PFSK-1 (cell line): ENCODE data around the gene CRY2.

Source experiments
- FOXP2 ChIP-seq: optimal IDR thresholded peaks from 2 replicates; pipeline ENCODE3; 2011; ENCODE audit warnings: borderline replicate concordance, control low read depth, inconsistent platforms; ENCODE audit not compliant: insufficient read depth; ENCODE audit errors: extremely low read length, extremely low read depth
- POLR2AphosphoS5 ChIP-seq: IDR thresholded peaks from 2 replicates; pipeline ENCODE4 v1.6.1; 2012; ENCODE audit warnings: low read depth, mild to moderate bottlenecking, control low read depth, low read length, moderate library complexity
- SIN3A ChIP-seq: IDR thresholded peaks from 2 replicates; pipeline ENCODE4 v1.6.1; 2012; ENCODE audit warnings: mild to moderate bottlenecking, low read length, moderate library complexity, borderline replicate concordance; ENCODE audit not compliant: insufficient read depth
- TAF1 ChIP-seq: IDR thresholded peaks from 2 replicates; pipeline ENCODE4 v1.6.1; 2012; ENCODE audit warnings: low read length, control low read depth, borderline replicate concordance; ENCODE audit not compliant: insufficient read depth
- TF ChIP-seq, protein P1 (sequence below), 2 experiments: IDR thresholded peaks; 2 replicates each; pipeline versions ENCODE4 v1.6.1 to v1.8.0; 2011 to 2012; ENCODE audit warnings: low read depth in 2 of 2, low read length in 2 of 2, control low read depth in 1 of 2, inconsistent platforms in 1 of 2, mild to moderate bottlenecking in 1 of 2, moderate library complexity in 1 of 2; ENCODE audit not compliant: insufficient read depth in 1 of 2

Gene CRY2

DNA sequence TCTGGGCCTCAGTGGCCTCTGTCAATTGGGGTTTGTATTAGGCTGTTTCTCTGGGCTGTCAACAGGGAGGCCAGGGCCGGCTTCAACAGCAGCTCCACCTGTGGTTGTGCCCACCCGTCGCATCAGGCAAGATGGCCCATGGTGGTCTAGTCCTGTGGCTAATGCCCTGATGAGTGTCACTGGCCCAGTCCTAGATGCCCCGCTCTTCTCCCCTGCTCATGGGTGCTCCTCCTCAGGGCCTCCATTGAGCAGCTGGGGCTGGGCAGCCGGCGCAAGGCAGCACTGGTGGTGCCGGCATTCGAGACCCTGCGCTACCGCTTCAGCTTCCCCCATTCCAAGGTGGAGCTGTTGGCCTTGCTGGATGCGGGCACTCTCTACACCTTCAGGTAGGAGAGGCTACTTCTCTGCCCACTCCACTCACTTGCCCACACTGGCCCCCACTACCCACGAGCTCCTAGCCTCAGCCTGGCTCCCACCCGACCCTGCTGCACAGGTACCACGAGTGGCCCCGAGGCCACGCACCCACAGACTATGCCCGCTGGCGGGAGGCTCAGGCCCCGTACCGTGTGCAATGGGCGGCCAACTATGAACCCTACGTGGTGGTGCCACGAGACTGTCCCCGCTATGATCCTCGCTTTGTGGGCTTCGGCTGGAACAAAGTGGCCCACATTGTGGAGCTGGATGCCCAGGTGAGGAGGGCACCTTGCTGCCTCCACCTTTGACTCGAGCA, 80.6 kb downstream of the CRY2 start:
- TF ChIP-seq SIN3A (no peak), FOXP2 (no peak), TAF1 (no peak), POLR2AphosphoS5 (no peak)
- TF ChIP-seq, protein P1, sequence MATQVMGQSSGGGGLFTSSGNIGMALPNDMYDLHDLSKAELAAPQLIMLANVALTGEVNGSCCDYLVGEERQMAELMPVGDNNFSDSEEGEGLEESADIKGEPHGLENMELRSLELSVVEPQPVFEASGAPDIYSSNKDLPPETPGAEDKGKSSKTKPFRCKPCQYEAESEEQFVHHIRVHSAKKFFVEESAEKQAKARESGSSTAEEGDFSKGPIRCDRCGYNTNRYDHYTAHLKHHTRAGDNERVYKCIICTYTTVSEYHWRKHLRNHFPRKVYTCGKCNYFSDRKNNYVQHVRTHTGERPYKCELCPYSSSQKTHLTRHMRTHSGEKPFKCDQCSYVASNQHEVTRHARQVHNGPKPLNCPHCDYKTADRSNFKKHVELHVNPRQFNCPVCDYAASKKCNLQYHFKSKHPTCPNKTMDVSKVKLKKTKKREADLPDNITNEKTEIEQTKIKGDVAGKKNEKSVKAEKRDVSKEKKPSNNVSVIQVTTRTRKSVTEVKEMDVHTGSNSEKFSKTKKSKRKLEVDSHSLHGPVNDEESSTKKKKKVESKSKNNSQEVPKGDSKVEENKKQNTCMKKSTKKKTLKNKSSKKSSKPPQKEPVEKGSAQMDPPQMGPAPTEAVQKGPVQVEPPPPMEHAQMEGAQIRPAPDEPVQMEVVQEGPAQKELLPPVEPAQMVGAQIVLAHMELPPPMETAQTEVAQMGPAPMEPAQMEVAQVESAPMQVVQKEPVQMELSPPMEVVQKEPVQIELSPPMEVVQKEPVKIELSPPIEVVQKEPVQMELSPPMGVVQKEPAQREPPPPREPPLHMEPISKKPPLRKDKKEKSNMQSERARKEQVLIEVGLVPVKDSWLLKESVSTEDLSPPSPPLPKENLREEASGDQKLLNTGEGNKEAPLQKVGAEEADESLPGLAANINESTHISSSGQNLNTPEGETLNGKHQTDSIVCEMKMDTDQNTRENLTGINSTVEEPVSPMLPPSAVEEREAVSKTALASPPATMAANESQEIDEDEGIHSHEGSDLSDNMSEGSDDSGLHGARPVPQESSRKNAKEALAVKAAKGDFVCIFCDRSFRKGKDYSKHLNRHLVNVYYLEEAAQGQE (IDR thresholded peaks at IDR 0.05; ENCODE audit: insufficient read depth in 1 of 2, low read depth in 2 of 2, low read length in 2 of 2), result no peak

DNA sequence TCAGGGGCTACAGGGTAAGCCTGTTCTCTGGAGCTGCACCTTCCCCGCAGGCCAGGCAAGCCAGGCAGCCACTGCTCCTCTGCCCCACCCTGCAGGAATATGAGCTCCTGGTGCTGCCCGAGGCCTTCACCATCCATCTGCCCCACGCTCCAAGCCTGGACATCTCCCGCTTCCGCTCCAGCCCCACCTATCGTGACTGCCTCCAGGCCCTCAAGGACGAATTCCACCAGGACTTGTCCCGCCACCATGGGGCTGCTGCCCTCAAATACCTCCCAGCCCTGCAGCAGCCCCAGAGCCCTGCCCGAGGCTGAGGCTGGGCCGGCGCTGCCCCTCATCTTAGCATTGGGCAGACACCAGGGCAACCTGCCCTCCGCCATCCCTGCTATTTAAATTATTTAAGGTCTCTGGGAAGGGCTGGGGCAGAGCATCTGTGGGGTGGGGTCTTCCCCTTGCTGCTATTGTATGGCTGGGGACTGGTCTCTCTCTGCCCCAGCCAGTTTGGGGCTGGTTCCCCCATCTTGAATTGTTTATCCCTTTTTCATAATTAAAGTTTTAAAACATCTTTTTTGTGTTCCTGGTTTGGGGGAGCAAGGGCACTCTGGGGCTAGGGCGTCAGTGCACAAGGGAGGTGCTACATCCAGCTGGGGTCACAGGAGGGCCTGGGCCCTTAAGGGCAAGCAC, 81.4 kb downstream of the CRY2 start:
- TF ChIP-seq, protein P1 (IDR thresholded peaks at IDR 0.05; ENCODE audit: insufficient read depth in 1 of 2, low read depth in 2 of 2, low read length in 2 of 2), result no peak
- TF ChIP-seq FOXP2 (no peak), TAF1 (no peak), POLR2AphosphoS5 (no peak), SIN3A (no peak)

DNA sequence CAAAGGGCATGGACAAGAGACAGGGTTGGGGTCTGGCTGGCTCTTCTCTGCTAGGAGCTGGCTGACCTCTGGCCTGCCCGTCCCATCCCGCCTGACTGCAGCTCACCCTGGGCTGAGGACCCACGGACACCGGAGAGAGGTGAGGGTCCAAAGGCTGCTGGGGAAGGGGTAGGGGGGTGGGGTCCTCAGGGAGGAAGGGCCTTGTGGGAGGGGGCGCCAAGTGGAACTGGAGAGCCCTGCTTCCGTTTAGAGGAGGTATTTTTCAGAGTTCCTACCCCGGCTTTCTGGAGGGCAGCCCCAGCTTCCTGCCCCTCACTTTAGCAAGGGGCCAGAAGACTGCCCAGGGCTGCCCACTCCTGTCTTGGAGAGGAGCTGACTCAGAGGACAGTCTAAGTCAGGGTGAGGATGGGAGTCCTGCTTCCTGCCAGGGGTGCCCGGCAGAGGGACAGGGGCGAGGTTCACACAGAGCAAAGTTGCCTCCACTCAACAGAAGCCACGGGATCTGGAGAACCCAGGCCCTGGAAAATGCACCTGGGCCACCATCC, 82.3 kb downstream of the CRY2 start:
- TF ChIP-seq FOXP2 (no peak), POLR2AphosphoS5 (no peak), SIN3A (no peak), TAF1 (no peak)
- TF ChIP-seq, protein P1 (IDR thresholded peaks at IDR 0.05; ENCODE audit: insufficient read depth in 1 of 2, low read depth in 2 of 2, low read length in 2 of 2), result no peak

DNA sequence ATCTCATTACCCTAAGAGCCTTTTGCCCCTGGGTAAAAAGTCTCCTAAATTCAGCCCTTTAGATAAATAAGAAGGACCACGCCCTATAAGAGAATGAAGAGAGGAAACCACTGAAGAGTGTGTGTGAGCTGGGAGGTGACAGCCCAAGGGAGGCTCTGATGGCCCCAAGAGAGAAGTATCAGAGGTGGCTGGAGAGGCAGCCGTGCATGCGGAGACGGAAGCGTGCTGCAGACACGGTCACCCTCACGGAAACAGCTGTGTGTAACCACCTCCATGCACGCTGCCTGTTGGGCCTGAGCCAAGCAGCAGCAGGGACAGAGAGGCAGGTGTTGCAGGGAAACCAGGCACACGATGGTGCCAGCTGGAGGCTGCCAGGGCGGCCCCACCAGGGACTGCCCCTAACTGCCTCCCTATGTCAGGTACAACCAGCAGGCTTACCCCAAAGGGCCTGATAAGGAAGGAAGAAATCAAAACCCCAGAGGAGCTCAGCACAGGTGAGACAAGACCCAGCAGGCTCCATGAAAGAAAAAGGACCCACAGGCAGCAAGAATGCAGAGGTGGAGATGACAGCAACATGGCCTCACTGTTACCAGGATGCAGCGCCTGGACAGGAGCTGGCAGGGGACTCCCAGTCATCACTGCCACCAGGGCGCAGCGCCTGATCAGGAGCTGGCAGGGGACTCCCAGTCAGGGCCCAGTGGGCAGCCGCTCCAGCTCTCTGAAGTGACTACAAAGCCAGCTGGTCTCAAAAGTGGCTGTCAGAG, 82.9 kb downstream of the CRY2 start:
- no peak for TF ChIP-seq TAF1
- TF ChIP-seq SIN3A, result no peak
- no peak for TF ChIP-seq FOXP2
- TF ChIP-seq, protein P1 (IDR thresholded peaks at IDR 0.05; ENCODE audit: insufficient read depth in 1 of 2, low read depth in 2 of 2, low read length in 2 of 2), result no peak
- no peak for TF ChIP-seq POLR2AphosphoS5
